Transverse colon (tissue), 4 donors: ENCODE measurements around the gene ANXA5.

Experiments
- EP300 ChIP-seq: sonication (generic); formaldehyde crosslinking; IDR thresholded peaks from one replicate; pipeline ENCODE4 v1.6.1; 2017; ENCODE audit warnings: antibody characterized with exemption, low read depth
- POLR2A ChIP-seq: fragments of 450-650 bp; IDR thresholded peaks from one replicate; pipeline ENCODE4 v1.6.1; 2016; ENCODE audit warnings: antibody characterized with exemption, mild to moderate bottlenecking, moderate library complexity
- POLR2AphosphoS5 ChIP-seq, 3 donors: sonication (generic); formaldehyde crosslinking; IDR thresholded peaks; one replicate each; pipeline ENCODE4 v1.6.1; 2016; ENCODE audit warnings: antibody characterized with exemption in 3 of 3
- TF ChIP-seq, protein P1 (sequence below), 5 experiments: fragments of 200-600 bp in 3 of 5; fragments of 450-650 bp in 2 of 5; sonication (generic) in 3 of 5; IDR thresholded peaks; 1 replicate in 2 of 5; 2 replicates in 3 of 5; pipeline ENCODE4 v1.5.1; 2016 to 2017; ENCODE audit warnings: antibody characterized with exemption in 5 of 5, inconsistent platforms in 3 of 5, mild to moderate bottlenecking in 2 of 5, moderate library complexity in 1 of 5

DNA sequence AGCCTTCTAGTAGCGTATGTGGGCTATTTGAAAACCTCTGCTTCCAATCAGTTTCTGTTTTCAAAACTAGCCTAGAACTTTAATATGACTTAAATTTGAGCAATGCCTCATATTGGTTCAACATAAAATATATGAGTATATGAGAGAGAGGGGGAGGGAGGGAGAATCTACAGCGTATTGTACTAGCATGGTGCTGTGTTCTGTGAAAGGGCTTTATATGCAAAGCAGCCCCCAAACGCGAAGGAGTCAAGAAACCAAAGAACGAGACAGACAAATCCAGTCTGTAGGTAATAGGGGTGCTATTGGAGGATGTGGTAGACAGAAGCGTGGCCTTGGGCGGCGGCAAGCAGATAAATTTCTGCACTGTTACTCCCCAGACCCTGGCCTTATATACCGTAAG, 784 bp upstream of the ANXA5 start:
- TF ChIP-seq POLR2A: no peak
- TF ChIP-seq, protein P1, sequence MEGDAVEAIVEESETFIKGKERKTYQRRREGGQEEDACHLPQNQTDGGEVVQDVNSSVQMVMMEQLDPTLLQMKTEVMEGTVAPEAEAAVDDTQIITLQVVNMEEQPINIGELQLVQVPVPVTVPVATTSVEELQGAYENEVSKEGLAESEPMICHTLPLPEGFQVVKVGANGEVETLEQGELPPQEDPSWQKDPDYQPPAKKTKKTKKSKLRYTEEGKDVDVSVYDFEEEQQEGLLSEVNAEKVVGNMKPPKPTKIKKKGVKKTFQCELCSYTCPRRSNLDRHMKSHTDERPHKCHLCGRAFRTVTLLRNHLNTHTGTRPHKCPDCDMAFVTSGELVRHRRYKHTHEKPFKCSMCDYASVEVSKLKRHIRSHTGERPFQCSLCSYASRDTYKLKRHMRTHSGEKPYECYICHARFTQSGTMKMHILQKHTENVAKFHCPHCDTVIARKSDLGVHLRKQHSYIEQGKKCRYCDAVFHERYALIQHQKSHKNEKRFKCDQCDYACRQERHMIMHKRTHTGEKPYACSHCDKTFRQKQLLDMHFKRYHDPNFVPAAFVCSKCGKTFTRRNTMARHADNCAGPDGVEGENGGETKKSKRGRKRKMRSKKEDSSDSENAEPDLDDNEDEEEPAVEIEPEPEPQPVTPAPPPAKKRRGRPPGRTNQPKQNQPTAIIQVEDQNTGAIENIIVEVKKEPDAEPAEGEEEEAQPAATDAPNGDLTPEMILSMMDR (IDR thresholded peaks at IDR 0.05): no peak
- no peak for TF ChIP-seq POLR2AphosphoS5 (IDR thresholded peaks at IDR 0.05)
- no peak for TF ChIP-seq EP300
